Activated naive CD8-positive, alpha-beta T cell (primary cell): ENCODE results near the gene GMFB.

ENCODE experiments used
- H3K27ac Mint-ChIP-seq: one replicate; pipeline ENCODE4 v1.8.0; 2021; ENCODE audit warnings: mixed read lengths
- H3K27me3 Mint-ChIP-seq: one replicate; pipeline ENCODE4 v1.8.0; 2021; ENCODE audit warnings: mixed read lengths
- H3K36me3 Mint-ChIP-seq: one replicate; pipeline ENCODE4 v1.8.0; 2021; ENCODE audit warnings: mixed read lengths
- H3K4me1 Mint-ChIP-seq: one replicate; pipeline ENCODE4 v1.8.0; 2021; ENCODE audit warnings: low read depth, mixed read lengths
- H3K4me3 Mint-ChIP-seq: one replicate; pipeline ENCODE4 v1.8.0; 2021; ENCODE audit warnings: mild to moderate bottlenecking, mixed read lengths
- H3K9me3 Mint-ChIP-seq: one replicate; pipeline ENCODE4 v1.8.0; 2021; ENCODE audit warnings: low read depth, mixed read lengths

Gene GMFB

DNA sequence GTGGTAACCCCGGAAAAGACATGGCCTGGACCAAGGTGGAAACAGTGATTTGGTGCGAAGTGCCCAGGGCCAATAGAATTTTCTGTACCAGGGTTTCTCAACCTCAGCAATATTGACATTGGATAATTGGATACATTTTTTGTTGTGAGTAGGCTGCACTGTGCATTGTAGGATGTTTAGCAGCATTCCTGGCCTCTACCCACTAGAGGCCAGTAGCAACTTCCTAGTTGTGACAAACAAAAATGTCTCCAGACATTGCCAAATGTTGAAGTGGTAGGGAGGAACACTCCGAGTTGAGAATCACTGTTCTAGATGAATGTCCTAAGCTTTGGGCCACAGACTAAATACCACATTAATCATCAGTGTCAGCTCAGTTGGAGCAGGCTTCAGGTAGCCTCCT is 14.7 kb upstream of the GMFB start:
- no peak overlapping the region for H3K27ac Mint-ChIP-seq
- no peaks in the 10 kb centered on the region for H3K4me1 Mint-ChIP-seq
- H3K4me3 Mint-ChIP-seq: no peak overlapping the region
- peaks cover 9% of the 10 kb centered on the region for H3K27me3 Mint-ChIP-seq
- no peaks in the 10 kb centered on the region for H3K36me3 Mint-ChIP-seq
- no peaks in the 10 kb centered on the region for H3K9me3 Mint-ChIP-seq

DNA sequence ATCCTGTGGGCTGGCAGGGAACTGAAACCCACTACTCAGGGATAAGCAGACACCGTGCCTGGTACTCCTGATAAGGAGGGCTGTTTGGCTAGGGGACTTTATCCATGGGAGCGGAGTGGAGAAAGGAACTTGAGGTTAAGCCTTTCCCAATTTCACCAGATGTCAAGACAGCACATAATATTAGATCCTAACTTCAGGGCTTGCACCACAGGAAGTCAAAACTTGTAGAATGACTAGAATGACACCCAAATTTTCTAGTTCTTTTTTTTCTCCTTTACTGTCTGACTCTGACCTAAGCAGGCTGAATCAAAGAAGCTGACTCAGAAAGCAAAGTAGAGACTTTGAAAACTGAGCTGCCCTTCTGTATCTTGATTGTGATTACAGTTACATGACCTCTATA is 13.8 kb upstream of the GMFB start:
- Mint-ChIP-seq H3K27me3 (peaks cover 10% of the 10 kb centered on the region), H3K36me3 (no peaks in the 10 kb centered on the region), H3K4me1 (no peaks in the 10 kb centered on the region), H3K4me3 (no peak overlapping the region), H3K9me3 (no peaks in the 10 kb centered on the region), H3K27ac (no peak overlapping the region)

DNA sequence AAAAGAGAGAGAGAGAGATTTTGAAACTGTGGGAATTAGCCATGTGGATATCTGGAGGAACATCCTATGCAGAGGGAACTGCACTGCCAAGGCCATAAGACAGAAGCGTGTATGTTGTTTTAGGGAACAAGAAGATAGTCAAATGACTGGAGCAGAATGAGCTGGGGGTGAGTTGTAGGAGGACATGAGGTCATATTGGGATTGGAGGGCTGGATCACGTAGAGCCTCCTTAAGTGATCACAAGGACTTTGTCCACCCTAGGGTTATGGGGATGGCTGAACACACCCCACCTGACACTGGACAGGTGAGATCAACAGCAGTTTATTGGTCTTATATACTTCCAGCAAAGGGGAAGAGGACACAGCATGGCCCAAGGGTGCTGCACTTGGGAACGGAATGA is 12.7 kb upstream of the GMFB start:
- H3K9me3 Mint-ChIP-seq: no peaks in the 10 kb centered on the region
- H3K27me3 Mint-ChIP-seq: peaks cover 10% of the 10 kb centered on the region
- no peaks in the 10 kb centered on the region for H3K4me1 Mint-ChIP-seq
- no peak overlapping the region for H3K4me3 Mint-ChIP-seq
- no peak overlapping the region for H3K27ac Mint-ChIP-seq
- no peaks in the 10 kb centered on the region for H3K36me3 Mint-ChIP-seq

DNA sequence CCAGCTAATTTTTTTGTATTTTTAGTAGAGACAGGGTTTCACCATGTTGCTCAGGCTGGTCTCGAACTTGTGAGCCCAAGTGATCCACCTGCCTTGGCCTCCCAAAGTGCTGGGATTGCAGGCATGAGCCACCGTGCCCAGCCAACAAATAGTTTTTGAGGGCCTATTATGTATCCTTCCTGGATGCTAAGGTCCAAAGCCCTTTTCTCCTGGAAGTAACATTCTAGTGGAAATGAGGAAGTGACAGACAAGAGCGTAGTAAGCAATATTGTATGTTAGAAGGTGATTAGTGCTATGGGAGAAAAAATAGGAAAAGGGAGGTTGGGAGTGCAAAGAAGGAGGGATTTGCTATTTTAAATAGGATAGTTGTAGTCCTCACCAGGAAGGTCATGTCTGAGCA is 12.0 kb upstream of the GMFB start:
- Mint-ChIP-seq H3K27me3 (peaks cover 13% of the 10 kb centered on the region), H3K4me1 (peaks cover 2% of the 10 kb centered on the region), H3K4me3 (no peak overlapping the region), H3K36me3 (no peaks in the 10 kb centered on the region), H3K27ac (no peak overlapping the region), H3K9me3 (no peaks in the 10 kb centered on the region)

DNA sequence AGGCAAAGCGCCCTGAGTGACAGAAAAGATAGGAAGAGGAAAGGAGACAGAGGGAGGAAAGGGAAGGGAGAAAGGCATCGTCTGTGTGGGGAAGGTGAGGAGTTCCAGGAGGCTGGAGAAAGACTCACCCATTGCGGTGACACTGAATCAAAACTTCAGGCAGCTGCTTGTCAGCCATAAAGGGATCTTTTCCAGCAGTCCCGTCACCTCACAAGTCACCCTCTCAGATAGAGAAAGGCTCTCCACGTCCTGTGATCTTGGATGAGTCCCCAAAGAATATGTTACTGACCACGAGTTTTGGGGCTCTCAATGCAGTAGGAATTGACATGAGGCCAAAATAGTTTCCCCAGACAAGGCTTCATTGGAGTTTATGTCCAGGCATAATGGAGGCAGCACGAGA is 9.8 kb upstream of the GMFB start:
- Mint-ChIP-seq H3K27me3 (peaks cover 9% of the 10 kb centered on the region), H3K4me1 (peaks cover 2% of the 10 kb centered on the region), H3K27ac (no peak overlapping the region)

DNA sequence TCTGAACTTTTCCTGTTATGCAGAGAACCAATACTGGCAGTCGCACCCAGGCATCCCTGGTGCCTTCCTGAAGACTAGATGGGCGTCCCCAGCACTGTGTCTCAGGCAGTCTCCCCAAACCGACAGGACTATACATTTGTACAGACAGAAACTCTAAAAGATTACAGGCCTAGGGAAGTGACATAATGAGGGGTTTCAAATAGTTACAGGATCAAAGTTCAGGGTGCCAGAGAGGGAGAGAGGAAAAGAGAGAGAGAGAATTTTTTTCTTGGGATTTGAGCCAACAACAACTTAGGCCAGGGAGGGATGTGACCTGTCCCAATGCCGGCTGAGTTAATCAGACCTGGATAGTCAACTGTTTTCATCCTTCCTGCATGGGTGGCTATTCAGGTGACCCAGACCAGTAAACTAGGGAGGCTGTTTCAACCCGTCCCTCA is 9.3 kb upstream of the GMFB start:
- peaks cover 2% of the 10 kb centered on the region for H3K4me1 Mint-ChIP-seq
- no peak overlapping the region for H3K4me3 Mint-ChIP-seq
- no peak overlapping the region for H3K27ac Mint-ChIP-seq
- no peaks in the 10 kb centered on the region for H3K9me3 Mint-ChIP-seq
- H3K36me3 Mint-ChIP-seq: no peaks in the 10 kb centered on the region
- H3K27me3 Mint-ChIP-seq: peaks cover 9% of the 10 kb centered on the region

More for the DNA sequence above, 9.8 kb upstream of the GMFB start:
- H3K9me3 Mint-ChIP-seq: no peaks in the 10 kb centered on the region
- H3K36me3 Mint-ChIP-seq: no peaks in the 10 kb centered on the region
- H3K4me3 Mint-ChIP-seq: no peak overlapping the region

DNA sequence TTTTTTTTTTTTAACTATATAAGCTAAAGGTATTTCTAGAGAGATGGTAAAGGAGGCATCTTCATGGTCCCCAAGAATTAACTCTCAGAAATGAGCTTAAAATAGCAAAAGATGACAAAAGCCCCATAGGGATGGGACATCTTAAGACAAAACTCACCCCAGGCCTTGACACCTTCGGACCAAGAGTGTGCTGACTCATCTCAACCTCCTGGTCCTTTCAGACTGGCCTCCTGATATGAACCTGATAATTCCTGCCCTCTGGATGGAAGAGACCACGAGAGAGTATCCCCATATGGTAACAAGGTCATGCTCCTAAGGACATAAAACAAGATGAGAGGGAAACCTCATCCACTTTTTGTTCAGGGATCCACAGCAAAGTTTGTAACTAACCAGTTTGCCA is 8.4 kb upstream of the GMFB start:
- no peak overlapping the region for H3K27ac Mint-ChIP-seq
- H3K27me3 Mint-ChIP-seq: peaks cover 9% of the 10 kb centered on the region
- H3K36me3 Mint-ChIP-seq: no peaks in the 10 kb centered on the region
- no peaks in the 10 kb centered on the region for H3K9me3 Mint-ChIP-seq
- peaks cover 4% of the 10 kb centered on the region for H3K4me1 Mint-ChIP-seq
- H3K4me3 Mint-ChIP-seq: no peak overlapping the region

DNA sequence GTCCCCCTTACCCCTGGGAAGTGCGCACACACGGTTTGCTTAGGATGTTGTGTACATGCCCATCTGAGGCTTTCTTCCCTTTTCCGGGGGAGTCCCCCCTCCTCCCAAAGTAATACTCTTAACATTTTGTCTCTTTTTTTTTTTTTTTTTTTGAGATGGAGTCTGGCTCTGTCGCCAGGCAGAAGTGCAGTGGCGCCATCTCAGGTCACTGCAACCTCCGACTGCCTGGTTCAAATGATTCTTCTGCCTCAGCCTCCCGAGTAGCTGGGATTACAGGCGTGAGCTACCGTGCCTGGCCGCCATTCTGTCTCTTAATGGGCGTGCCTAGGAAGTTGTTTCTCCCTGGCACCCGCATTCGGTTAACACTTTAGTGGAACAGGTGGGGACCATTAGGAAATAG is 4.5 kb upstream of the GMFB start:
- Mint-ChIP-seq H3K4me3 (no peak overlapping the region), H3K27me3 (peaks cover 3% of the 10 kb centered on the region), H3K36me3 (no peaks in the 10 kb centered on the region), H3K4me1 (peaks cover 21% of the 10 kb centered on the region), H3K27ac (no peak overlapping the region), H3K9me3 (no peaks in the 10 kb centered on the region)

DNA sequence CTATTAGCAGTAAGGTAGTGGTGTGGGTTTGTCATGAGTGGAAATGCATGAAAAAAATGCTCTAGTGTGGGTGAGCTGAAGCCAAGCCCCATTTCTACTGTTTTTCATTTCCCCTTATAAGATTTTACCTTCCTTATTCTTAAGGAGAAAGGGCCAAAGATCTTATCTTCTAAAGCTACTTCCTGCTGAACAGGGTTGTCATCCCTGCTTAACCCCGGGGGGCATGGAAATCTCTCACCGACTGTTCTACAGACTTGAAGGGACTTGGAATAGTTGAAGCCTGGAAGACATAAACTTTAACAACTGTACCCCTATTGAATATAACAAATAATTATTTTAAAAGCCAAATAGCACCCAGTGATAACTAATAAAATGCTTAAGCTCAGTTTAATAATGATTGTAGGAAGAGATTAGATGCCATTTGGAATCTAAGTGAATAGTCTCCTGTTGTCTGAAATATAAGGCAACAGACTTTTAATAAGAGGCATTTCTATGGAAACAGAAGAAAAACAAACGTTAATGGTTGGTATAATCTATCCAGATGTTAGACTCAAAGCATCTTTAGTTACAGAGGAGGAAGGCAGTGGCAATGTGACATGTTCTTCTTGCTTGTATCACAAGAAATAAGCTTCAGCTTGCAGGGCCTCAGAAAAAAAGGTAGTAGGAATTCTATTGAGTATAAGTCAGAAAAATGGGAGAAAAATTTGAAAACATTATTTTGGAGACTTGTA is 1.8 kb upstream of the GMFB start:
- peaks cover 43% of the 10 kb centered on the region for H3K4me1 Mint-ChIP-seq
- H3K9me3 Mint-ChIP-seq: no peaks in the 10 kb centered on the region
- H3K36me3 Mint-ChIP-seq: no peaks in the 10 kb centered on the region
- H3K27ac Mint-ChIP-seq: peak overlapping the region; percentile 58
- H3K27me3 Mint-ChIP-seq: no peaks in the 10 kb centered on the region
- H3K4me3 Mint-ChIP-seq: peak overlapping the region; percentile 97

DNA sequence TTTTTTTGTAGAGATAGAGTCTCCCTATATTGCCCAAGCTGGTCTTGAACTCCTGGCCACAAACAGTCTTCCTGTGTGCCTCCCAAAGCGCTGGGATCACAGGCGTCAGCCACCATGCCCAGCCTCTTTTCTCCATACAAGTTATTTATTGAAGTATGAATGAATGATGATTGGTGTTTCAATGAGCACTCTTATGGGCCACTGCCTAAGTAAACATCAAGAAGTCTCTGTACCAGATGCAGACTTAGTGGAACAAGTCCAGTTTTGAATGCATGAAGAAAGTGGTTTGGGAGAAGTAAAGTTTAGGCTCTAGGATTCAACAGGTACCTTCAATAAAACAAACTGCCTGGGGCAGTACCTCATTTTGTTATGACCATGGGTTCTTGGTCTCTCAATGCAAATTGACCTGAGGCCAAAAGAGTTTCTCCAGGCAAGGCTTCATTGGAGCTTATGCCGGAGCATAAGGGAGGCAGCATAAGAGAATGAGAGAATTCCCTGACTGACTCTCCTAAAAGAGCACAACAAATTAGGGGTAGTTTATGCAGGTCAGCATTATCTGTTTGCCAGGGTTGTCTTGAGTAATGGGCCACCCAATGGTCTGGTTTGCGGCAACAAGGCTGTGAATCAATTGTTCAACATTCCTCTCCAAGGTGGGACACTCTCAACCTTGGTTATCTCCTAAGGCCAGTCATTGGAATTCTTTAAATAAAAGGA is 1.1 kb upstream of the GMFB start:
- Mint-ChIP-seq H3K4me3 (peak overlapping the region; percentile 97), H3K36me3 (no peaks in the 10 kb centered on the region), H3K27me3 (no peaks in the 10 kb centered on the region), H3K27ac (peak overlapping the region; percentile 96), H3K9me3 (no peaks in the 10 kb centered on the region), H3K4me1 (peaks cover 51% of the 10 kb centered on the region)

DNA sequence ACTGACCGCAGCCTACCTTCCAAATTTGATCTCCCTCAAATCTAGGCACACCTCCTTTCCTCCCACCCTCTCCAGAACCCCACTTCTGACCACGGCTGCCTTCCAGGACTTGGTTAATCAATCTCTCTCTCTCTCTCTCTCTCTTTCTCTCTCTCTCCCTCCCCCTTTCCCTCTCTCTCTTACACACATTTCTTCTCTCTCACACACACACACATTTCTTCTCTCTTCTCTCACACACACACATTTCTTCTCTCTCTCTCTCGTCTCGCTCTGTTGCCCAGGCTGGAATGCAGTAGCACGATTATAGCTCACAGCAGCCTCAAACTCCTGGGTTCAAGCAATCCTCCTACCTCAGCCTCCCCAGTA is 521 bp upstream of the GMFB start:
- Mint-ChIP-seq H3K27ac (peak overlapping the region; percentile 96), H3K9me3 (no peaks in the 10 kb centered on the region), H3K36me3 (no peaks in the 10 kb centered on the region), H3K4me3 (peak overlapping the region; percentile 97), H3K4me1 (peaks cover 57% of the 10 kb centered on the region), H3K27me3 (no peaks in the 10 kb centered on the region)

DNA sequence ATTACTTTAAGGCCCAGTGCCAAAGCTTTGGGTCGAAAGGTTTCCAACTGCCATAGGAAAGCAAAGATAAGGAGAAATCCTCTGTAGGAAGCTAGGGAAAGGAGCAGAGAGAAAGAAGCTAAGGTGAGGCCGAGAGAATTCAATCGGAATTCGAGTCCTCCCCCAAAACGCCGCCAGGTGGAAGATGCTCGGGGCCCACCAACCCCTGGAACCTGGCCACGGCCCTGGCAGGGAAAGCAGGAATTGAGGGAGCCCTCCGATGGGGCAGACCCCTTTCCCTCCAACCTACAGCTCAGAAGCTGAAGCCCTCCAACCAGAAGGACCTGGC is 498 bp downstream of the GMFB start:
- peaks cover 65% of the 10 kb centered on the region for H3K4me1 Mint-ChIP-seq
- peak overlapping the region; percentile 87 for H3K27ac Mint-ChIP-seq
- no peaks in the 10 kb centered on the region for H3K27me3 Mint-ChIP-seq
- H3K9me3 Mint-ChIP-seq: no peaks in the 10 kb centered on the region
- peak overlapping the region; percentile 94 for H3K4me3 Mint-ChIP-seq
- peaks cover 2% of the 10 kb centered on the region for H3K36me3 Mint-ChIP-seq

DNA sequence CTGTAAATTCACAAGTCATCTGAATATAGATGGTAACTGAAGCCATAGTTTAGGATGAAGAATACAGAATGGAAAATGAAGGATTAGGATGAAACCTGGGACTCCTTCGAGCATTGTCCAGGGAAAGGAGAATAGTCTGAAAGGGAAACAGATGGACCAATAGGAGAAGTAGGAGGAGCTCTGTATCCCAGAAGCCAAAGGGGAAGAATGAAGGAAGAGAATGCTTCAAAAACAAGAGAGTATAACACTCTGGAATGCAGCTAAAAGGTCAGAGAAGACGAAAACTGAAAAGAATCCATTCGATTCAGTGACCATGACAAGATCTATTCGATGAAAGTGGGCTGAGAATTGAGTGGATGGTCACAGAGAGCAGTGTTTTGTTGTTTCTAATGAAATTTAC is 1.0 kb downstream of the GMFB start:
- no peaks in the 10 kb centered on the region for H3K9me3 Mint-ChIP-seq
- H3K27me3 Mint-ChIP-seq: no peaks in the 10 kb centered on the region
- H3K4me1 Mint-ChIP-seq: peaks cover 69% of the 10 kb centered on the region
- H3K4me3 Mint-ChIP-seq: peak overlapping the region; percentile 94
- H3K27ac Mint-ChIP-seq: peak overlapping the region; percentile 87
- peaks cover 2% of the 10 kb centered on the region for H3K36me3 Mint-ChIP-seq

DNA sequence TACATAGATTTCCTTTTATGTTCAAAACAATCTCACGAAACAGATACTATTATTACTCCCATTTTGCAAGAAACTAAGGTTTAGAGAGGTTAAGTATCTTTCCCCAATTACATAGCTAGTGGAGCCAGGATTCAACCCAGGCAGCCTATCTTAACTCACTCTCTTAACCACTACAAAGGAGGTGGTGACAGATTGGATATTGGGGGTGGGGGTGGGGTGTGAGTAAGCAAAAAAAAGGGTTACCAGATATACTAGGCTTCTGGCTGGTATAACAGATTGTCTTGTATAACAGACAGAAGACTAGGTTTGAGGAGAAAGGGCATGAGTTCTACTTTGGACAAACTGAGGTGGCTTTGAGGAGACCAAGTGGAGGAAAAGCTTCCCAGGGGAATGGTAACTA is 2.1 kb downstream of the GMFB start:
- Mint-ChIP-seq H3K27ac (peak overlapping the region; percentile 87), H3K27me3 (no peaks in the 10 kb centered on the region), H3K4me3 (peak overlapping the region; percentile 94), H3K36me3 (peaks cover 2% of the 10 kb centered on the region), H3K4me1 (peaks cover 74% of the 10 kb centered on the region), H3K9me3 (no peaks in the 10 kb centered on the region)

DNA sequence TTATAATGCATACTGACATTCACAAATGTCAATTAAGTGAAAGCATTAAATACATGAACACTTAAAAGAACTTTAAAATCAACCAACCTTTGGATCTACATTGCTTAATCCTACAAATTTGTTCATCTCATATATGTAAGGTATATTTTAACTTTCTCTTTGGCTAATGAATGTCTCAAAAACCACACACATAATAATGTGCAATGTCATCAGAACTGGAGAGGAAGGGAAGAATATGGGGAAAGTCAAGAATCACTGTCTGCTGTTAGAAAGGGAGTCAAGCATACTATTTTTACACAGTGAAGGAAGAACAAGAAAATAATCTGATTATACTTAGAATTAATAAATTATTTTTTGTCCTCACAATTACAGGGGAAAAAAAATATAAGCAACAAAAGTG is 4.9 kb downstream of the GMFB start:
- peaks cover 56% of the 10 kb centered on the region for H3K4me1 Mint-ChIP-seq
- H3K9me3 Mint-ChIP-seq: no peaks in the 10 kb centered on the region
- peak overlapping the region; percentile 54 for H3K27ac Mint-ChIP-seq
- no peaks in the 10 kb centered on the region for H3K27me3 Mint-ChIP-seq
- H3K36me3 Mint-ChIP-seq: peaks cover 4% of the 10 kb centered on the region
- H3K4me3 Mint-ChIP-seq: peak overlapping the region; percentile 22
